Activated CD4-positive, alpha-beta T cell treated with anti-CD3 and anti-CD28 coated beads for 4 hours (primary cell): ENCODE data around the gene ZNF470.

Experiments
- DNase-seq, 2 donors: peaks; one replicate each; pipeline ENCODE4 v3.0.0-alpha.2; 2020

Gene ZNF470

DNA sequence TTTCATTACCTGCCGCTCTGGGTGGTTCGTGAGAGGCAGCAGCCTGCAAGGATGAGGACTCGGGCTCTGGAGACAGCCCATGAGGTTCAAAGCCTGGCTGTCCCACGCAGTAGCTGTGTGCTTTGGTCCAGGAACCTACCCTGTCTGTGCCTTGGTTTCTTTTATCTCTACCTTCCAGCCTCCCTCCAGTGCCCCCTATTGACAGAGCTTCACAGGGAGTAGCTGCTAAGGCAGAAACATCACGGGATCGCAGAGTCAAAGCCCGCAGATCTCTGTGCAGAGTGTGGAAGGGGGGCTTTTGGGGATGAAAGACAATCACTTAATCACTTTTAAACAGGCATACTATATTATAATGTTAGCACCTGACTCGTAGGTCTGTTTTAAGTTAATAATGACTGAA, 44.0 kb downstream of the ZNF470 start:
- DNase-seq: no peak

DNA sequence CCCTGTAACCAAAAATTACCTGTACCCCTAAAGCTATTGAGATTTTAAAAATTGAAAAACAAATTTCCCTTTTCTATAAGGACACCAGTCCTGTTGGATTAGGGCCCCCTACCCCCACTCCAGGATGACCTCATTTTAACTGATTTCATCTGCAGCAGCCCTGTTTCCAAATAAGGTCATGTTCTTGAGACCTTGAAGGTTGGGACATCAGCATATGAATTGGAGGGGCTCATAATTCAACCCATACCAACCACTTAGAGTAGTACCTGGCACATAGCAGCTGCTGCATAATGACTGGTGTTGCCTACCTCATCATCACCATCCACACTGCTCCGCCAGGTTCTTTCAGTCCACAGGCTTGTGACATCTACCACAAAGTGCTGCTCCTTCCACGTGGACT, 45.5 kb downstream of the ZNF470 start:
- no peak for DNase-seq

DNA sequence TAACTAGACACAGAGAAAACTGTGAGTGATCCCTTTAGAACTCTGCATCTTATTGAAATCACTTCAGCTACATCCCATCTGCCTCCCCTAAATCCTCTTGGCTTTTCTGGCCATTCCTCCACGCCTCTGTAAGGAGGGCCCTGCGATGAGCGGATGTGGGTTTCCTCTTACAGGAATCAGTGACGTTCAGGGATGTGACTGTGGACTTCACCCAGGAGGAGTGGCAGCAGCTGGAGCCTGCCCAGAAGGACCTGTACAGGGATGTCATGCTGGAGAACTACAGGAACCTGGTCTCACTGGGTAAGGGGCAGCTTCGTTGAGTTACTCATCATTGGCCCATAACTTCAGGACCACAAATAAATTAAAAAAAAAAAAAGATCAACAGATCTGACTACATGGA, 46.4 kb downstream of the ZNF470 start:
- no peak for DNase-seq

DNA sequence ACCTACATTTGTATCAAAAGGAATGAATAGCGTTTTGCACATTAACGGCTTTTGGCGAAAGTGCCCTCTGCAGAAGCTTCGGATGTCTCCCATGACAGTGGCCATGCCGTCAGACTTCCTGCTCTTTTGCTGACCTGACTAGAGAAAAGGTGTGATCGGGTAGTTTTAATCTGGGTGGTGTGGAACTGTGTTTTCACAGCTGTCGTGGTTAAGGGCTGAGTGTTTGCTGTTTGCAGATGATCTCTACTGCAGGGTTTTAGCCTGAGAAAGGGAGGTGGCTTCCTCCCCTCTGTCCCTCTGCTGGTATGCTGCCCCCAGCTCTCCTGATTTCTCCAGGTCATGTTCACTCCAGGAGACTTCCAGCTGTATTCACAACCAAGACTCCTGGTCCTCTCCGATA, 50.3 kb downstream of the ZNF470 start:
- no peak for DNase-seq

DNA sequence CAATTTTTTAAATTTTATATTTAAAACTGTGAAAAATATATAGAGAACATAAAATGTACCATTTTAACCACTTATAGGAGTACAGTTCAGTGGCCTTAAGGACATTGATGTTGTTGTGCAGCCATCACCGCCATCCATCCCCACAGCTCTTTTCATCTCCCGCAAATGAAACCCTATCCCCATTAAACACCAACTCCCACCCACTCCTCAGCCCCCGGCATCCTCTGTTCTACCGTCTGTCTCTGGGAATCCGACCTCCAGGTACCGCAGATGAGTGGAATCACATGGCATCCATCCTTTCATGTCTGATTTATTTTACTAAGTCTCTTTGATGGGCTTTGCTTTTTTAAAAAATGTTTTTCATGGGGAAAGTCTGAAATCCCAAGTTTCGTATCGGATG, 51.9 kb downstream of the ZNF470 start:
- DNase-seq: no peak

DNA sequence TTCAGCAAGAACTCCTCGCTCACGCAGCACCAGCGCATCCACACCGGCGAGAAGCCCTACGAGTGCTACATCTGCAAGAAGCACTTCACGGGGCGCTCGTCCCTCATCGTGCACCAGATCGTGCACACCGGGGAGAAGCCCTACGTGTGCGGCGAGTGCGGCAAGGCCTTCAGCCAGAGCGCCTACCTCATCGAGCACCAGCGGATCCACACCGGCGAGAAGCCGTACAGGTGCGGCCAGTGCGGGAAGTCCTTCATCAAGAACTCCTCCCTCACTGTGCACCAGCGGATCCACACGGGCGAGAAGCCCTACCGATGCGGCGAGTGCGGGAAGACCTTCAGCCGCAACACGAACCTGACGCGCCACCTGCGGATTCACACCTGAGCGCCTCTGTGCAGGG, 55.1 kb downstream of the ZNF470 start:
- DNase-seq: no peak

DNA sequence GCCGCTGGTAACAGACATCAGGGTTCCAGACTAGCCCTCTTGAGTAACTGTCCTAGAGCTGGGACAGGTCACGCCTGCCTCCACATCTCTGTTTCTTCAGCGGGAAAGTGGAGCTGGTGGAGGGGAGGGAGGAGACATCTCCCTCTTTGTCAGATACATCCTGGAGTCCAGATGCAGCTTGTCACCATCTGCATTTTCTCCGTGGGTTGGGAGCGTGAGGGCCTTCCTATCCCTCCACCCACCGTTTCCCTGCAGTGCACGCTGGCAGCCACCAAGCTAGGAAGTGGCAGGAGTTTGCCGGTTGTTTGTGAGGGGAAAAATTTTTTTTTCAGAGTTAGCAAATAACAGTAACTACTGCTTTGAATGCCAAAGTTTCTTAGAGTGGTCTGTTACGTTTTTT, 55.7 kb downstream of the ZNF470 start:
- DNase-seq: no peak

DNA sequence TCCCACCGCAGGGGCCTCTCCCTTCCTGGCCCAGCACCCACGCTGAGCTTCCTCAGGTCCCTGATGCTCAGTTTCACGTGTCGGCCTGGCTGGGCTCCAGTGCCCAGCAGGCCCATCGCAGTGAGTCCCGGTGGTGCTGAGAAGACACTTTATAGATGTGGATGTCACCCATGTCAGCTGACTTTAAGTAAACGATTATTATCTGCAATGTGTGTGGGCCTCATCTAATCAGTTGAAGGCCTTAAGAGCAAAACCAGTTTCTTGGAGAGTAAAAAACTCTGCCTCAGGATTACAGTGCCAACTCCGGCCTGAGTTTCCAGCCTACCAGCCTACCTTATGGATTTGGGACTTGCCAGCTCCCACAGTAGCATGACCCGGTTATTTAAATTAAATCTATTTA, 58.4 kb downstream of the ZNF470 start:
- DNase-seq: no peak

DNA sequence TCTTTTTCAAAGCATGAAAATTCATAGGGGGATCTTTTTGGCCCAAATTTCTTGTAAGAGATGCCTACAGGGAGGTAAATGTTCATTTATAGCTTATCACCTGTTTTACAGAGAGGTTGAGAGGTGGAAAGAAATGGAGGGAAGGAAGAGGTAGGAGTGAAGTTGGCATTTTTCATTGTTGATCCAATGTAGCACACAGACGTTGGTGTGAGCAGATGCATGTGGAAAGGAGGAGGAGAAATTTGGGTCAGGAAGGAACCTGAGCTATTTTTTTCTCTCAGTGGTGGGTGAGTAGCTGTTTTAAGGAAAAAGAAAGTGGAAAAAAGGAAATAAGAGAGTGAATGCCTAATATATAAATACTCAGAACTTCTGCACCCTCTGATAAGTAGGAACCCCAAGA, 65.8 kb downstream of the ZNF470 start:
- no peak for DNase-seq

DNA sequence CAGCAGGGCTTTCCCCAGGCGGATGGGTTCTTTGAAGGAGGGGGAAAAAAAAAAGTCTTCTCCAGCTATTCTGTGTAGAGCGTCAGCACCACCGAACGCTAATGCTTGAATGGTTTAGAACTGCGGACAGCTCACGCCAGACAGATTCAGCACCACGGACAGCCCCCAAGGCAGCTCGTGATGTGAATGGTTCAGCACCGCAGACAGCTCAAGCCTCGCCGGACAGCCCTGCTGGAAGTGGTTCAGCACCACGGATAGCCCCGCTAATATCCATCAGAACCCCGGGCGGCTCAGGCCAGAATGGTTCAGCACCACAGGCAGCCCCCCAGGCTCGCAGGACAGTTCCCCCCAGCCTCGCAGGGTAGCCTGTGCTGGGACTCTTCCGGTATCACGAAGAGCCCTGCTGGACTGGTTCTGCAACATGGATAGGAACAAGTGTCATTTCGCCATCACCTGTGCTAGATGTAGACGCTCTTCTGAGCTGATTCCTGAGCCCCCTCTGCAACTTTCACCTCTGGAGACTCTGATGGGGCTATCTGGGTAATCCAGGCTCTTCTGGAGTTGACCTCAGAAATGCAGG, 70.8 kb downstream of the ZNF470 start:
- no peak for DNase-seq
